Liver (tissue), 9 donors: ENCODE measurements around the gene UBTD2. TPM values are rescaled to one million over a fixed set of nuclear protein-coding genes. Genes with fewer than 3 reads are reported as not detected.

Experiments used
- DNase-seq: peaks from one replicate; pipeline ENCODE4 v3.0.0-alpha.2; 2017; ENCODE audit warnings: low spot score
- H3K27ac ChIP-seq, 2 donors: one replicate each; pipeline ENCODE4 v1.7.0; 2013; ENCODE audit warnings: inconsistent platforms in 2 of 2, low read length in 2 of 2, control low read depth in 1 of 2, low read depth in 1 of 2, mild to moderate bottlenecking in 1 of 2
- H3K27me3 ChIP-seq, 4 donors: one replicate each; pipeline versions ENCODE4 v1.6.1 to v1.7.0; 2013; ENCODE audit warnings: low read length in 3 of 4, inconsistent platforms in 1 of 4, mild to moderate bottlenecking in 1 of 4, moderate library complexity in 1 of 4; ENCODE audit not compliant: control insufficient read depth in 4 of 4, insufficient read depth in 4 of 4
- H3K36me3 ChIP-seq, 4 donors: one replicate each; pipeline versions ENCODE4 v1.6.1 to v1.7.0; 2013; ENCODE audit warnings: low read length in 3 of 4, mild to moderate bottlenecking in 3 of 4, low read depth in 1 of 4, moderate library complexity in 1 of 4; ENCODE audit not compliant: control insufficient read depth in 4 of 4, insufficient read depth in 3 of 4
- H3K4me1 ChIP-seq, 4 donors: one replicate each; pipeline versions ENCODE4 v1.6.1 to v1.7.0; 2013; ENCODE audit warnings: low read length in 3 of 4, mild to moderate bottlenecking in 3 of 4, moderate library complexity in 1 of 4; ENCODE audit not compliant: control insufficient read depth in 4 of 4, insufficient read depth in 4 of 4
- H3K4me3 ChIP-seq, 3 donors: one replicate each; pipeline versions ENCODE4 v1.6.1 to v1.7.0; 2013; ENCODE audit warnings: low read length in 3 of 3, control low read depth in 1 of 3, low read depth in 1 of 3, mild to moderate bottlenecking in 1 of 3
- H3K9ac ChIP-seq, 2 donors: one replicate each; pipeline ENCODE4 v1.7.0; 2013; ENCODE audit warnings: low read length in 2 of 2, mild to moderate bottlenecking in 2 of 2, moderate library complexity in 2 of 2, control low read depth in 1 of 2, low read depth in 1 of 2
- H3K9me3 ChIP-seq, 4 donors: one replicate each; pipeline versions ENCODE4 v1.6.1 to v1.7.0; 2013; ENCODE audit warnings: low read length in 3 of 4; ENCODE audit not compliant: control insufficient read depth in 4 of 4
- ATF3 ChIP-seq: IDR thresholded peaks from 2 replicates; pipeline ENCODE4 v1.6.1; 2016; ENCODE audit warnings: antibody characterized with exemption
- CTCF ChIP-seq: fragments of 150-350 bp; IDR thresholded peaks from 2 replicates; pipeline ENCODE4 v1.5.1; 2017; ENCODE audit warnings: improper control_type of control experiment, low read depth, low read length; ENCODE audit not compliant: missing input control
- EGR1 ChIP-seq, 2 donors: IDR thresholded peaks; 2 replicates each; pipeline ENCODE4 v1.6.1; 2016 to 2018; ENCODE audit warnings: antibody characterized with exemption in 2 of 2, low read depth in 2 of 2
- FOXA1 ChIP-seq: IDR thresholded peaks from 2 replicates; pipeline ENCODE4 v1.6.1; 2016; ENCODE audit warnings: antibody characterized with exemption
- FOXA2 ChIP-seq: IDR thresholded peaks from 2 replicates; pipeline ENCODE4 v1.6.1; 2016; ENCODE audit warnings: antibody characterized with exemption
- GABPA ChIP-seq, 2 donors: IDR thresholded peaks in 1 of 2; conservative IDR thresholded peaks in 1 of 2; 2 replicates each; pipeline ENCODE4 v1.6.1; 2016; ENCODE audit warnings: antibody characterized with exemption in 2 of 2, mild to moderate bottlenecking in 1 of 2, moderate library complexity in 1 of 2
- HNF4A ChIP-seq, 2 donors: conservative IDR thresholded peaks; 2 replicates each; pipeline ENCODE4 v1.6.1; 2016; ENCODE audit warnings: antibody characterized with exemption in 2 of 2, mild to moderate bottlenecking in 2 of 2
- HNF4G ChIP-seq: IDR thresholded peaks from 2 replicates; pipeline ENCODE4 v1.6.1; 2016; ENCODE audit warnings: antibody characterized with exemption
- JUND ChIP-seq, 2 donors: IDR thresholded peaks; 2 replicates each; pipeline ENCODE4 v1.6.1; 2016; ENCODE audit warnings: antibody characterized with exemption in 2 of 2
- MAX ChIP-seq: IDR thresholded peaks from 2 replicates; pipeline ENCODE4 v1.6.1; 2016; ENCODE audit warnings: antibody characterized with exemption
- NR2F2 ChIP-seq: IDR thresholded peaks from 2 replicates; pipeline ENCODE4 v1.6.1; 2016; ENCODE audit warnings: antibody characterized with exemption
- RAD21 ChIP-seq, 2 donors: IDR thresholded peaks; 2 replicates each; pipeline ENCODE4 v1.6.1; 2016; ENCODE audit warnings: antibody characterized with exemption in 2 of 2, mild to moderate bottlenecking in 2 of 2
- REST ChIP-seq: IDR thresholded peaks from 2 replicates; pipeline ENCODE4 v1.6.1; 2016; ENCODE audit warnings: antibody characterized with exemption, mild to moderate bottlenecking
- RXRA ChIP-seq, 2 donors: IDR thresholded peaks; 2 replicates each; pipeline ENCODE4 v1.6.1; 2017 to 2018; ENCODE audit warnings: antibody characterized with exemption in 2 of 2, mild to moderate bottlenecking in 1 of 2
- SP1 ChIP-seq: IDR thresholded peaks from 2 replicates; pipeline ENCODE4 v1.6.1; 2018; ENCODE audit warnings: antibody characterized with exemption, mild to moderate bottlenecking
- TAF1 ChIP-seq: conservative IDR thresholded peaks from 2 replicates; pipeline ENCODE4 v1.6.1; 2016; ENCODE audit warnings: antibody characterized with exemption, mild to moderate bottlenecking
- YY1 ChIP-seq: IDR thresholded peaks from 2 replicates; pipeline ENCODE4 v1.6.1; 2016; ENCODE audit warnings: antibody characterized with exemption, mild to moderate bottlenecking
- ZBTB33 ChIP-seq: IDR thresholded peaks from 2 replicates; pipeline ENCODE4 v1.6.1; 2016; ENCODE audit warnings: antibody characterized with exemption
- WGBS: extraction: QIAGEN DNeasy Blood & Tissue Kit; methylation state at CpG from one replicate; pipeline ENCODE4 v1.1.7; 2013; 5-methylcytosine and 5-hydroxymethylcytosine counted together
- polyA plus RNA-seq, 2 donors: library from polyadenylated mRNA; stranded (reverse) in 1 of 2; unstranded in 1 of 2; fragments of 200-250 nt in 1 of 2; fragments of >200 nt in 1 of 2; fragmentation: Nextera tagmentation in 1 of 2; extraction: Ambion mirVana in 1 of 2; gene quantifications; one replicate each; pipeline versions ENCODE4 v1.2.1 to v1.2.3, GENCODE V29; 2013 to 2015
- total RNA-seq, 2 donors: library from RNA; depleted of rRNA; stranded (reverse); fragments of >200 nt; gene quantifications; one replicate each; pipeline ENCODE4 v1.2.3, GENCODE V29; 2014
- donor health status: healthy.
- donor health status: healthy.
- donor health status: healthy.
- donor health status: healthy.
- donor health status: healthy.

The UBTD2 gene
- total and polyA plus RNA-seq, 4 donors: 4.4 to 8.3 (median 6.6) TPM

- no peaks in the 10 kb centered on the region for H3K9me3 ChIP-seq
- H3K36me3 ChIP-seq: no peaks in the 10 kb centered on the region
- H3K4me3 ChIP-seq: no peak overlapping the region
- TF ChIP-seq MAX (no peak), HNF4A (conservative IDR thresholded peaks at IDR 0.05) (no peak), FOXA2 (no peak), RAD21 (IDR thresholded peaks at IDR 0.05) (no peak), ZBTB33 (no peak), CTCF (no peak), HNF4G (no peak), GABPA (IDR thresholded peaks at IDR 0.05 in 1 of 2, conservative IDR thresholded peaks at IDR 0.05 in 1 of 2) (no peak), RXRA (IDR thresholded peaks at IDR 0.05) (no peak), FOXA1 (no peak), EGR1 (IDR thresholded peaks at IDR 0.05; ENCODE audit: low read depth in 2 of 2) (no peak), TAF1 (no peak), SP1 (no peak), REST (no peak), JUND (IDR thresholded peaks at IDR 0.05) (no peak), ATF3 (no peak), NR2F2 (no peak)
- H3K27ac ChIP-seq: no peak overlapping the region
- peaks cover 0 to 7% (median 2%) of the 10 kb centered on the region in 4 donors for H3K4me1 ChIP-seq
- no peak overlapping the region for H3K9ac ChIP-seq
- H3K27me3 ChIP-seq: no peaks in the 10 kb centered on the region
- no peak for DNase-seq
- WGBS: 88% methylated on average over 13 of the region's 13 CpGs
Observed at GRCh38 chr5:172164769-172165212, 118.8 kb downstream of the UBTD2 start.

- TF ChIP-seq EGR1 (IDR thresholded peaks at IDR 0.05; ENCODE audit: low read depth in 2 of 2) (no peak), JUND (IDR thresholded peaks at IDR 0.05) (no peak), HNF4A (conservative IDR thresholded peaks at IDR 0.05) (no peak), RXRA (IDR thresholded peaks at IDR 0.05) (no peak), RAD21 (IDR thresholded peaks at IDR 0.05) (no peak), ZBTB33 (no peak), YY1 (no peak)
- Histone ChIP-seq H3K9ac (no peak overlapping the region), H3K4me3 (no peak overlapping the region), H3K4me1 (peaks cover 0 to 7% (median 2%) of the 10 kb centered on the region in 4 donors), H3K9me3 (no peaks in the 10 kb centered on the region), H3K27ac (no peak overlapping the region), H3K36me3 (no peaks in the 10 kb centered on the region), H3K27me3 (no peaks in the 10 kb centered on the region)
- WGBS: 64% methylated on average over 4 of the region's 4 CpGs
- no peak for DNase-seq
Observed at GRCh38 chr5:172163346-172163745, 120.2 kb downstream of the UBTD2 start.
